Measurements from ENCODE around the gene RPS19.
"Not testable (repeated sequence)": the region's sequence is repeated elsewhere in the genome, so short reads cannot be mapped to it uniquely, and the experiment has no call there.

RPS19 gene

GRCh38 chr19:41901707-41902360 is 41.8 kb downstream of the RPS19 start:
- DNase-seq (ENCODE audit: low spot score) = no peak

- no peak for DNase-seq (ENCODE audit: low spot score)
Observed at GRCh38 chr19:41902594-41902993, 42.5 kb downstream of the RPS19 start.

GRCh38 chr19:41903193-41903953 is 43.3 kb downstream of the RPS19 start:
- no peak for DNase-seq (ENCODE audit: low spot score)

DNA sequence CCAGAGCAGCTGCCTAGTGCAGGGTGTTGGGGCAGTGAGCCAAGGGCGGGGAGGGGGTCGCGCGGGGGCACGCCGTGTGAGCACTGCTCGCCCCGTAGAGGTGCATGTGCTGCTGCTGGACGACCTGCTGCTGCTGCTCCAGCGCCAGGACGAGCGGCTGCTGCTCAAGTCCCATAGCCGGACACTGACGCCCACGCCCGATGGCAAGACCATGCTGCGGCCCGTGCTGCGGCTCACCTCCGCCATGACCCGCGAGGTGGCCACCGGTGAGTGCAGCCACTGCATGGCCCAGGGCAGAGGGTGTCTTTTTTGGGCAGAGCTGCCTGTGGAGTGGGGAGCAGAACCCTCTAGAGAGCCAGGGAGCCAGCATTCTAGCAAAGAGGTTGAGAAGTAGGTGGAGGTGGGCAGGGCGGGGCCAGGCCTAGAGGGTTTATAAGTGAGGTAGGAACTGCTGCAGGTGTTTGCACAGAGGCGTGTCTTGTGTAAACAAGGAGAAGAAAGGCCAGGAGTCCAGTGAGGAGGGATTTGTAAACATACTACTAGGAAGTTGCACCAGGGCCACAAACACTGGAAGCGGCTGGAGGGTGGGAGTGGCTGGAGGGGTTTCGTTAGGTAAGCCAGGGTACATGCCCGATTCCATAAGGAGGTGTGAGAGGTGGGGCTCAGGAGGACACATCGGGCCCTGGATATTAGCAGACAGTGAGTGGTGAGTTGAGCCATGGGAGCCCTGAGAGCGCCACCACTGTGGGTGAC is 44.2 kb downstream of the RPS19 start:
- no peak for DNase-seq (ENCODE audit: low spot score)

DNA sequence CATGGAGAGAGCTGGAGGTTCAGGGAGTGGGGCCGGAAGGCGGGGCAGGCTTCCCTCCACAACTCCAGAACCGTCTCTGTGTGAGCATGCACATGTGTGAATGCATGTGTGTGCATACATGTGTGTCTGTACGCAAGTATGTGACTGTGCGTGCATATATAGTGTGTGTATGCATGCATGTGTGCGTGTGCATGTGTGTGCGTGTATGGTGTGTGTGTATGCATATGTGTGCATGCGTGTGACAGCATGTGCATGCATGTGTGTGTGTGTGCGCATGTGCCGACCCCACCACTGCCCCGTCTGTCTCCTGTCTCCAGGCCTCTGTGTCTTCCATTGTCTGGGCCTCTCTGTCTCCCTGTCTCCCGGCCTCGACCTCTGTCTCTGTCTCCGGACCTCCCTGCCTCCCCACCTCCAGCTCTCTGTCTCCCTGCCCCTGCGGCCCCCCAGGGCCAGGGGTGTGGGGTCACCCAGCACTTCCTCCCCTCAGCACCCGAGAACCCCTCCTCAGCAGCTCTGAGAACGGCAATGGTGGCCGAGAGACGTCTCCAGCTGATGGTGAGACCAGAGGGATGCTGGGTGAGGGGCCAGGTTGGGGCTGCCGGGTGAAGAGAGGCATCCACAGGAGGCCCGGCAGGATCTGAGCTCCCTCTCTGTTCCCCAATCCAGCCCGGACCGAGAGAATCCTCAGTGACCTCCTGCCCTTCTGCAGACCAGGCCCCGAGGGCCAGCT is 45.4 kb downstream of the RPS19 start:
- DNase-seq (ENCODE audit: low spot score) = no peak

DNA sequence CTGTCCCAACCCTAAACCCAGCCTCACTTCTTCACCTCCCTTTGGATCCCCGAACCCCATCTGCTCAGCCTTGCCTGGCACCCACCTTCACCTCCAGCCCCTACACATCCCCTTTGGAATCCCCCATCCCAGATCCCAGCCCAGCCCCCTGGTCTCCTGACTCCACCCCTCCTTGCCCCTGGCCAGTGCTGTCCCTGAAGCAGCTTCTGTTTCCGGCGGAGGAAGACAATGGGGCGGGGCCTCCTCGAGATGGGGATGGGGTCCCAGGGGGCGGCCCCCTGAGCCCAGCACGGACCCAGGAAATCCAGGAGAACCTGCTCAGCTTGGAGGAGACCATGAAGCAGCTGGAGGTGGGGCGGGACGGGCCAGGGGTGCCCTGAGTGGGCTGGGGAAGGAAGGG is 46.2 kb downstream of the RPS19 start:
- DNase-seq (ENCODE audit: low spot score) = no peak

- no peak for DNase-seq (ENCODE audit: low spot score)
Observed at GRCh38 chr19:41906916-41907680, 47.0 kb downstream of the RPS19 start.

GRCh38 chr19:41907994-41908615 is 48.0 kb downstream of the RPS19 start:
- no peak for DNase-seq (ENCODE audit: low spot score)

DNA sequence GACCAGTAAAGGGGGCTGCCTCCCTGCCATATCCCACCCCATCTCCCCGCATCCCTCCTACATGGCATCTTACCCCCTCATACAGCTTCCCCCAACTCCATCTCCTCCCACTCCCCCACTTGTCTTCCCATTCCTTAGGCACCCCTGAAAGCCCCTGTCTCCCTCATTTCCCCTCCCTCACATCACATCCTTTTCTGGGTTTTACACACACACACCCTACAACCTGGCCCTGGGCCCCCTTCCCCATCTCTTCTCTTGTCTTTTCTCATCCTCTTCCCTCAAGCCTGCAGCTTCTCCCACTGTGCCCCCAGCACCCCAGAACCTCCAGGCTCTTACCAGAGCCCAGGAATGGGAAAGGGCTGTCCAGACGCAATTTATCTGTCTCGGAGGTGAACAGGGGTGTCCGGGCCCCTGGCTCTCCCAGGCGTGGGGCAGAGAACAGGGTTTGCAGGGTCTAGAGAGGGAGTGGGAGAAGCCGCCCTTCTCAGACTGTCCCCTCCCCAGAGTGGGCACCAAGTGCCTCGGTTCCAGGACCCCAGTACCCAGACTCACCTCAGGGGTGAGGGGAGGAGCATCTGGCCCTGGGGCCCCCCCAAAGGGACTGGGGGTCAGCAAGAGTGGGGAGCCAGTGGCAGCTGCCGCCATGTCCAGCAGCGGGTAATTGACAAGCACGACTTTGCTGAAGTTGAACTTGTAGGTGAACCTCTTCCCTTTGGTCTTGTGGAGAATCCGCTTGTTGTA is 48.8 kb downstream of the RPS19 start:
- no peak for DNase-seq (ENCODE audit: low spot score)

DNA sequence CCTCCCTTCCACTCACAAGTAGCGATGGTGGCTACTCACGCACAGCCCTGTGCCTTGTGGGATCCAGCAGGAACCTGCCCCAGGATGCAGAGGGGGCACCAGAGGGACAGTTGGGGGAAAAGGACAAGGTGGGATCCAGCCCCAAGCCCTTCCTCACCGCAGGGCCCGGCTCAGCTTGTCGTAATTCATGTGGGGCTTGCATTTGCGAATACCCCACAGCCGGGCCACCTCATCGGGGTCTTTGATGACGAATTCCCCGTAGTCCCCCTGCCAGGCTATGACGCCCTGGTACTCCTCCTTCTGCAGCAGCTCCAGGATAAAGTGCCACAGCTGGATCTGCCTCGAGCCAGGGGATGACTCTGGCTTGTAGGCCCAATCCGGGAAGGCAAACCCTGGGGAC is 49.7 kb downstream of the RPS19 start:
- DNase-seq (ENCODE audit: low spot score) = no peak

DNA sequence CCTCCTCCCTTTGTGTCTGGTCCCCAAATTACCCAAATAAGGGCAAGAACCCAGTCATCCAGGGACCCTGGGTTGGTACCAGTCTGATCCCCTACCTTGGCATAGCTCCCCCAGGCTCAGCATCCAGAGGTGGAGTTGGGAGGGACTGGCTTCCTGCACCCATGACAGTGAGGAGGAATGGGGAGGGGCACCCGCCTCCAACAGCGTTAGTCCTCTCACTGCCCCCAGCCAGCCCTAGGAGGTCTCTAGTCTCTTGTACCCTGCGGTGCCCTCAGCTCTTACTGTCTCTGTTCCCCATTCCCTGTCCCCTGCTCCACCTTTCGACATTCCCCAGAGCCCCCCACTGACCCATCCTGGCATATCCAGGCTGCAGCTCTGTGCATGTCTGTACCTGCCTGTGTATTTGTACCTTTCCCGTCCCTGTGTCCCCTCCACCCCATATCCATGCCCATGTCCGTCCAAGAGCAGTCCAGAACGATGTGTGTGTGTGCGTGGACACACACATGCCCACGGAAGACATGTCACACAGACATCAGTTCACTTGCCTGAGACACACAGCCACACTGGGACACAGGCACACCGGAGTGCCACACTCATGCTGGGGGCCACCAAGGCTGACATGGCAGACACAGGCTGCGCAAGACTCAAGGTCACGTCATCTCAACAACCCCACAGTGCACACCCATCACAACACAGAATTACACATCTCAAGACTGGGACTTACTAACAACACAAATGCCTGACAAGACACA is 50.4 kb downstream of the RPS19 start:
- no peak for DNase-seq (ENCODE audit: low spot score)

DNA sequence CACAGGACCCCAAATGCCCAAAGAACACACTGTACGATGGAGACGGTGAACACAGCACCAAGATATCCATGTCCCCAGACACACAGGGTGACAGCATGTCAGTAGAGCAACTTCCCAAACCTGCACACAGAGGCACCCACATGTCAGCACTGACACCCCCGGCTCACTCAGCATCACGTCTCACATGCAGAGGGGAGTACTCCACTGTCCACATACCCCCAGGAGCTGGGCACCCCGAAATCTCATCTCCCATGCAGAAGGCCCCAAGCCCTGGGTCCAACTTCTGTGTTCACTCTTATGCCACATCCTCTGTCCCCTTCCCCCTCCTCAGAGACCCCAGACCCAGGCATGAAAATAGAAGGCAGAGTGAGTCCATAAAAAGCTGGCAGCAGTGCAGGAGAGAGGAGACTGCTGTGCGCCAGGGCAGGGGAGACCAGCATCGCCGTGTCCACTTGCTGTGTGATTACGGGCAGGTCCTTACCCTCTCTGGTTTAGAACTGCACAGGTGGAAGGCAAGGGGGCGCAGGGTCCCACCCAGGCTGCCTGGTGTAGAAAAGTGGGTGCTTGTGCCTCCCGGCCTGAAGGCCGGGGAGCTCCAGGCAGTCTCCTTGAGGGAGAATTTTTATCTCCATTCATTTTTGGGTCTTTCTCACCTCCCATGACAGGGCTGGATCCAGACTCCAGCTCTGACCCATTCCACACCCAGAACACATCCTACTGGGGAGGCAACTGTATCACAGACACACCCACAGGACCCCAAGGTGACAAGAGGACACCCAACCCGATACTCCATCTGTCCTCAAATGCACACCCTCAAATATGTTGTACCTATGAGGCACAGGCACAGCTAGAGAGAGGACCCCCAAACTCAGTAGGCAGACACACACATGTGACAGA is 51.2 kb downstream of the RPS19 start:
- DNase-seq (ENCODE audit: low spot score) = no peak

DNA sequence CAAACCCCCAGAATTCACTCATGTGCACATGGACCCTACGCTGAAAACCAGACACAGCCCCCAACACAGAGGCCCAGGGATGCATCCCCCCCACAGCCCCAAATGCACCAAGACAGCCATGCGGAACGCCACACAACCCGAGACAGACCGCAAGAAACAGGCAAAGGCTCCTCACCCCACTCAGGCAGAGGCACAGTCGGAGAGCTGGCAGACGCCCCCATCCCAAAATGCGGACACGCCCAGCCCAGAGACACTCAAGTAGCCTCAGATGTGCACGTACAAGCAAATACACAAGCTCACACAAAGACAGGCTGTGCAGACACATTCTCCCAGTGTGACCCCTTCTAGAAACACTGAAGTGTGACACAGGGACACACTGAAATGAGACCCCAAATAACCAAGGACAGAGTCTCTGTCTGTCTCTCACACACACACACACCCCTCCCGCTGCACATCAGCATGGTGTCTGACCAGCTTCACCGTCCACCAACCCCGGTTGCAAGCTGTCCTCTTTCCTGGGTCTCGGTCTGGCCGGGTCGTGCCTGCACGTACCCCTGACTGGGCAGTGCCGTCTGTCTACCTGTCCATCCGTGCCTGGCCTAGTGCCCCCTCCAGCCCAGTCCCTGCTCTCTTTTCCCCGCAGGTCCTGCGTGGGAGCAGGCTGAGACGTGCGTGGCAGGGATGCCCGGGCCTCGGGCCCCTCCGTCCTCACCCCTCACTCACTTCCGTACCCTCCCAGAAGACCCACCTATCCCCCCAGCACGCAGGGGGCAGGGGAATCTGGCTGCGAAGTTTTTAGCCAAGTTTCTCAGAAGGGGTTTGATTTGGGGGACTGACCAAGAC is 52.1 kb downstream of the RPS19 start:
- no peak for DNase-seq (ENCODE audit: low spot score)

- no peak for DNase-seq (ENCODE audit: low spot score)
Observed at GRCh38 chr19:41912899-41913537, 53.0 kb downstream of the RPS19 start.

- no peak for DNase-seq (ENCODE audit: low spot score)
Observed at GRCh38 chr19:41913538-41914423, 53.7 kb downstream of the RPS19 start.

DNA sequence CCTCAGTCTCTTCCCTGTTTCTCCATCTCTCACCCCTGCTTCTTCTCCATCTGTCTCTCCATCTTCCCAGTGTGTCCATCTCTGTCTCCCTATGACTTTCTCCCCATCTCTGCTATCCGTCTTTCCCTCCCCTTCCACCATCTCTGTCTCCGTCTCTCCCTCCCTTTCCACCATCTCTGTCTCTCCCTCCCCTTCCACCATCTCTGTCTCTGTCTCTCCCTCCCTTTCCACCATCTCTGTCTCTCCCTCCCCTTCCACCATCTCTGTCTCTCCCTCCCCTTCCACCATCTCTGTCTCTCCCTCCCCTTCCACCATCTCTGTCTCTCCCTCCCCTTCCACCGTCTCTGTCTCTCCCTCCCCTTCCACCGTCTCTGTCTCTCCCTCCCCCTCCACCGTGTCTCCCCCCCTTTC is 54.4 kb downstream of the RPS19 start:
- DNase-seq (ENCODE audit: low spot score) = not testable (repeated sequence)
